ENCODE measurements around the gene C1orf21.

- TF ChIP-seq CTCF (IDR thresholded peaks at IDR 0.05; ENCODE audit: low read depth, low read length, poor library complexity, severe bottlenecking) (no peak), EZH2phosphoT487 (IDR thresholded peaks at IDR 0.05; ENCODE audit: borderline replicate concordance, low read length) (no peak)
Observed at GRCh38 chr1:184443201-184443600, 56.4 kb downstream of the C1orf21 start.

All from DOHH2 (cell line).